Kidney tubule cell (primary cell): ENCODE data around the gene HHIPL1.
A peak's percentile ranks its signal among the peaks of the same experiment; 100 is the strongest.

Experiments
- DNase-seq: peaks from one replicate; pipeline ENCODE4 v3.0.0-alpha.2; 2018; ENCODE audit warnings: low spot score

Gene HHIPL1

GRCh38 chr14:99611646-99612045, 33.3 kb upstream of the HHIPL1 start:
- DNase-seq = no peak

- DNase-seq = no peak
Measured at GRCh38 chr14:99612071-99612737, 32.7 kb upstream of the HHIPL1 start.

GRCh38 chr14:99612738-99613330, 32.1 kb upstream of the HHIPL1 start:
- no peak for DNase-seq

GRCh38 chr14:99615497-99616157, 29.3 kb upstream of the HHIPL1 start:
- DNase-seq = no peak

GRCh38 chr14:99616832-99617800, 27.8 kb upstream of the HHIPL1 start:
- no peak for DNase-seq

GRCh38 chr14:99619835-99620834, 24.8 kb upstream of the HHIPL1 start:
- DNase-seq = peak; percentile 79

DNA sequence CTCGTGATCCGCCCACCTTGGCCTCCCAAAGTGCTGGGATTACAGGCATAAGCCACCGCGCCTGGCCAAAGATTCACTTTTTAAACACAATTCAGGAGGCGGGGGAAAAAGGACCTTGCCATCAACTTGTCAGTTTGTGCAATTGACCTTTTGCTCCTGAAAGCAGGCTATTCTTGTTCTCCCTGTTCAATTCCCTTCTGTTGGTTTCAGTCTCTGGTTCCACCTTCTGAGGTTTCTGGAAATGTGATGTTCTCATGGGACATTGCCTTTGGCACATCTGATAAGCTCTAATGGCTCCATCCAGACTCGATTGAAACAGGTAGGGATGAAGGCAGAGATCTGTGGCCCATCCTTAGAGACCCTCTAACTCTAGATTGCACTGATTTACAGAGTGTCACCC, 23.0 kb upstream of the HHIPL1 start:
- no peak for DNase-seq

DNA sequence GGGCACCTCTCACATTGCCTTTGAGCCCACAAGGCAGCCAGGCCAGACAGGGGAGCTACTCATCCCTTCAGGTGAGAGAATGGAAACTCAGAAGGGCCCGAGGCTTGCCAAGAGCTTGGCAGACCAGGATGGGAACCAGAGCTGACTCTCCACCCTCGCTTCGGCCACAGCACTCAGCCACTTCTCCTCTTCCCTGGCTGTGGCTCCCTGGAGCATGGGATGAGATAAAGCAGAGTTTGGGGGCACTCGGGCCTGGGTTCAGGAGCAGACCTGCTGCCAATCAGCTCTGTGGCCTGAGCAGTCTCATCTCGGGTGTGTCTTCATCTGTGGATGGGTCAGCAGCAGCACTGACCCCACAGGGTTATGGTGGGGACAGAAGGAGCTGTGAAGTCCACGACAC, 20.9 kb upstream of the HHIPL1 start:
- DNase-seq = no peak

- no peak for DNase-seq
Measured at GRCh38 chr14:99624971-99625370, 20.0 kb upstream of the HHIPL1 start.

- no peak for DNase-seq
Measured at GRCh38 chr14:99625476-99625875, 19.5 kb upstream of the HHIPL1 start.

- no peak for DNase-seq
Measured at GRCh38 chr14:99626041-99626648, 18.8 kb upstream of the HHIPL1 start.

- no peak for DNase-seq
Measured at GRCh38 chr14:99627100-99627499, 17.8 kb upstream of the HHIPL1 start.

DNA sequence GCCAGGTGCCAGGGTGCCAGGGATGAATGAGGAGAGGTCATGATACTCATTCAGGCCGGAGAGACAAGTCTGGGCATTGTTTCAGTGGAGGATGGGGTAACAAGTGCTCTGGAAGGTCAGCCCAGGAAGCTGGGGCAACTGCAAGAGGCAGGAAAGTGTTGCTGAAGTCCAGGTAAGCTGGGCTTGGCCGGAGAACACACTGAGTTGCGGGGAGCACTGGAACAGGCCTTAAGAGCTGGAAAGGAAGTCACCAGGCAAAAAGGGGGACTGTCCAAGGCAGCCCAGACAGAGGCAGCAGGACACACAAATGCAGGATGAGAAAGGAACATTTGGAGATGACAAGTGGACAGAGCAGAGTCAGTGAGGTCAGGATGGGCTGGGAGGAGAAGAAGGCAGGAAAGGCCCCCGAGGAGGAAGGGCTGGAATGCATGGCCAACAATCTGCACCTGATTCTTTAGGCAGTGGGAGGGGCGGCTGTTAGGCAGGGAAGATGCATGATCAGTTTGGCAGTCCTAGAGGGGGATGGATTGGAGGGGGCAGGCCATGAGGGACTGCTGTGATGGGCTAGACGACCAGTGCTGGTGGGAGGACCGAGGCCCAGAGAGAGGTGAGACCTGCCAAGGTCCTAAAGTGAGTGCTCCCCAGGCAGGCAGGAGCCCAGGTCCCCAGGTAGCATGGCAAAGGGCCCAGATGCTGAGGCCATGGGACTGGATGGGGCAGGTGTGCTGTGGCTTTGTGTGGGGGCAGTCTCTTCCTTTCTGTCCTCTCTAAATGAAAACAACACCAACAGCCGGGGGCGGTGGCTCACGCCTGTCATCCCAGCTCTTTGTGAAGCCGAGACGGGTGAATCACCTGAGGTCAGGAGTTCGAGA, 17.2 kb upstream of the HHIPL1 start:
- DNase-seq = no peak

GRCh38 chr14:99628887-99629618, 15.9 kb upstream of the HHIPL1 start:
- DNase-seq = peak; percentile 76

- no peak for DNase-seq
Measured at GRCh38 chr14:99630202-99630601, 14.7 kb upstream of the HHIPL1 start.

- DNase-seq = no peak
Measured at GRCh38 chr14:99632410-99633035, 12.4 kb upstream of the HHIPL1 start.

GRCh38 chr14:99633141-99633540, 11.8 kb upstream of the HHIPL1 start:
- DNase-seq = no peak

DNA sequence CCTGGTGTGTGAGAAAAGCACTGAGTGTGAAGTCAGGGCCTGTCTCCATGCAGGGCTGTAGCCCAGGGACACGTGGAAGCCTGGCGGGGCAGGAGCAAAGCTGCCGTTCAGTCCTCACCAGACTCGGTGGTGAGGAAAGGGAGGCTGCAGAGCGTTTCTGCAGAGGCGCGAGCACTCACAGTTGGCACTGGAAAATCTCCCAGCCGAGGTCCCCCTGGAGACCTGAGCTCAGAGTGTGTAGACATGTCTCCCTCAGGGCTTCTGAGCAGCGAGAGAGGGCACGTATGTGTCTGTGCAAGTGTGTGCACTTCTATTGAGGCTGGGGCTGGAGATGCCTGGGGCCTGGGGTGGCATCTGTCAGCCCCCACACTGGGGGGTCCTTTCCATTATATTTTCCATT, 11.0 kb upstream of the HHIPL1 start:
- no peak for DNase-seq
